ENCODE data around the gene VN1R2.
"Not testable (repeated sequence)": the region's sequence is repeated elsewhere in the genome, so short reads cannot be mapped to it uniquely, and the experiment has no call there.

Gene VN1R2

GRCh38 chr19:53257715-53258342, at the start of gene VN1R2:
Gene VN1R2, plus strand, starts transcription at chr19:53258292. Its CDS starts 84 bp downstream, at chr19:53258376.
- DNase-seq (ENCODE audit: insufficient read length, low spot score); FAIRE-seq: not testable (repeated sequence)

GRCh38 chr19:53211554-53211953, 46.5 kb upstream of the VN1R2 start:
- not testable (repeated sequence) for DNase-seq (ENCODE audit: insufficient read length, low spot score); FAIRE-seq

GRCh38 chr19:53212703-53213320, 45.3 kb upstream of the VN1R2 start:
- no peak for DNase-seq (ENCODE audit: insufficient read length, low spot score)

GRCh38 chr19:53222716-53223115, 35.4 kb upstream of the VN1R2 start:
- not testable (repeated sequence) for FAIRE-seq; DNase-seq (ENCODE audit: insufficient read length, low spot score)

More at GRCh38 chr19:53212703-53213320, 45.3 kb upstream of the VN1R2 start:
- FAIRE-seq, result no peak

DNA sequence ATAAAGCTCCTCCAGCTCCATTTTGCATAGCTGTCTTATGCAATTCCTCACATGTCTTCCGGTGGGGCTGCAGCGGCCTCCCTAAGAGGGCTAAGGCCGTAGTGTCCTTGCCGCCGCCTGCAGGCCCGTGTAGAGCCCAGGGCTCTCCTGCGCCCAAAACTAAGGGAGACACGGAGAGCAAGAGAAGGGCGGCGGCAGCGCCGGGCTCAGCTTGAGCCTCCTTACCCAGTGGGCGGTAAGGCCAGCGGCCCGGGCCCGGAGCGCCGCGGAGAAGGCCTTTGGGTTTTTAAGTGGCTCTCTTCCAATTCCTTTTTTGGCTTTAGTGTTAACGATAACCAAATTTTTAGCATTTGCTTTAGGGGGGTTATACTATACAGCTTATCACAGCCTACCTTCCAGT, 33.5 kb upstream of the VN1R2 start:
- FAIRE-seq (no peak), DNase-seq (ENCODE audit: insufficient read length, low spot score) (no peak)

GRCh38 chr19:53237114-53237777, 20.8 kb upstream of the VN1R2 start:
- FAIRE-seq (no peak), DNase-seq (ENCODE audit: insufficient read length, low spot score) (no peak)

- DNase-seq (ENCODE audit: insufficient read length, low spot score) (no peak), FAIRE-seq (no peak)
These were observed 11.6 kb upstream of the VN1R2 start for GRCh38 chr19:53246498-53246897.

DNA sequence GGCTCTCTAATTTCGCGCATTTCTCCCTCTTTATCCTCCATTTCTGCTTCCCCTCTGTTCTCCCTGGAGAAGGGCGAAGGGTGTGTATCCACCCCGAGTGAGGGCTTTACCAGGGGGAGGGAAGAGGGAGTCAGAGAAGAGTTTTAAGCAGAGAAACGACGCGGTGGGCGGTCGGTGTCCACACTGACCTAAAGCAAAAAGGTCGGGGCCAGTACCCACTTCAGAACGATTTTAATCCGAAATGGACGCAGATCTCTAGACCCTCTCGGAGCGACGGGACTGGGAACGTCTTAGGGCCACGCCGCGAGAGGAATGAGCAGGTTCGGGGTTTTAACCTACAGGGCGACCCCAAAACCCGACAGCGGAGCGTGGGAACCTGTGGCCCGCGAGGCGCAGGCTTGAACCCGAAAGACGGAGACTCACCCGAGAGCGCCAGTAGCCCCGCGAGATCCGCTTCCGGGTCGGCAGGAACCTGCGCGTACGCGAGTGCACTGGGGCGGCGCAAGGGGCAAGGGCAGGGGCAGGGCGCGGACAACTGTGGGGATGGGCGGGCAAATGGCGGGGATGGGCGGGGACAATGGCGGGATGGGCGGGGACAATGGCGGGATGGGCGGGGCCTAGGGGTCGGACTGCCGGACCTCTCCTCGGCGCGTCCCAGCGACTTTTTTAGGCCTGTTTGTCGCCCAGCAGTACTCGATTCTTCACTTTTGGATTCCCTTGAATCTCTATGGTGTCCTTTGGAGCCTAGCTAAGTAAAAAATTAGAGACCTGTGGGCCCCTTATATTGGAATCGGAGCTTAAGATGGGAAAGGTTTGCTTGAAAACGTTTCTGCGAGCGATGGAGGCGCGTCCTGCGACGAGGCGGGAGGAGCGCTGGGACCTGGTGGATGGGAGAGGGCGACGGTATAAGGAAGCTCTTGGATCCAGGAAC, 3.4 kb upstream of the VN1R2 start, which contains the start of gene ZNF677:
ZNF677 (minus strand) TSS at position 463 of the 931 bp plus-strand sequence. CDS start 3,323 bp downstream, outside the sequence.
- FAIRE-seq (no peak), DNase-seq (ENCODE audit: insufficient read length, low spot score) (peak; percentile 25)

DNA sequence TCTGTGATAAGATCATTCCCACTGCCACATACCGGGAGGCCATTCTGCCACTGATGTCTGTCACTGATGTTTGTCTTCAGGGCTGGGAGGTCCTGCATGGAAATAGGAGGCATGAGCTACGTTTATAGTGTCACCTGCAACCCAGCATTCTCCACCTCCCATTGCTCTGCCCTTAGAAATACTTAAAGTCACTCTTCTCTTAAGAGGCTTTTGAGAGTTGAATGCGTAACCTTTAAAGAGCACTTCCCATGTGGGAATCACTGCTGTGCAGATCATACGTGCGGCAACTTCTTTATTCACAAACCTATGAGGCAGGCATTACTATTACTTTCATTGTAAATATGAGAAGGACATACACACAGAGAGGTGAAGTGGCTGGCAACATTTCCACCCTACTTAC, 9.5 kb downstream of the VN1R2 start, which contains the start of gene VN1R4:
VN1R4 (minus strand) TSS at position 101 of the 400 bp plus-strand sequence; CDS start at position 43, 58 bp downstream.
- FAIRE-seq, result not testable (repeated sequence)

GRCh38 chr19:53269861-53270260, 11.8 kb downstream of the VN1R2 start:
- DNase-seq (ENCODE audit: insufficient read length, low spot score), result not testable (repeated sequence)

More for the DNA sequence above, 9.5 kb downstream of the VN1R2 start, which contains the start of gene VN1R4:
- DNase-seq (ENCODE audit: insufficient read length, low spot score), result not testable (repeated sequence)

GRCh38 chr19:53272044-53272443, 14.0 kb downstream of the VN1R2 start:
- FAIRE-seq, result no peak
- no peak for DNase-seq (ENCODE audit: insufficient read length, low spot score)

More at GRCh38 chr19:53269861-53270260, 11.8 kb downstream of the VN1R2 start:
- not testable (repeated sequence) for FAIRE-seq

- FAIRE-seq, result no peak
These were observed 17.4 kb downstream of the VN1R2 start for GRCh38 chr19:53275480-53275879.

GRCh38 chr19:53281947-53282346, 23.9 kb downstream of the VN1R2 start:
- not testable (repeated sequence) for FAIRE-seq; DNase-seq (ENCODE audit: insufficient read length, low spot score)

More at GRCh38 chr19:53275480-53275879, 17.4 kb downstream of the VN1R2 start:
- no peak for DNase-seq (ENCODE audit: insufficient read length, low spot score)

DNA sequence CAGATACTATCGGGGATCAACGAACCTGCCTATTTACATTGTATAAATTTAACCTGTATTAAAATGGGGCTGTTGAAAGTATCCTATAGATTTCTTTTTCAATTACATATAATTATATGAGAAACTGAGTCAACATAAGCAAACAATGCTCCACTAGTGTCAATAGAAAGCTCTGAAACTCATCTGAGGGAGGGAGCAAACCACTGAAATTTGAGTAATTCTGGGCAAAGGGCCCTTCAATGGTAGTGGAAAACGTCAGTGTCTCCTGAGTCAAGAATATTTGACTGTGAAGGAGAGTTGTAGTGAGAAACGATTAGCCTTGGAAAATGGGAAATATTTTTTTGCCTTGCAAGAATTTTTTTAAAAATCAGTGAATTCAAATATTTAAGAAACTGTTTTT, 27.0 kb downstream of the VN1R2 start:
- FAIRE-seq, result no peak
- DNase-seq (ENCODE audit: insufficient read length, low spot score), result no peak

- DNase-seq (ENCODE audit: insufficient read length, low spot score), result no peak
- FAIRE-seq, result no peak
These were observed 32.9 kb downstream of the VN1R2 start for GRCh38 chr19:53290758-53291549.

- no peak for DNase-seq (ENCODE audit: insufficient read length, low spot score)
- no peak for FAIRE-seq
These were observed 36.8 kb downstream of the VN1R2 start for GRCh38 chr19:53294786-53295441.

GRCh38 chr19:53301341-53301740, 43.2 kb downstream of the VN1R2 start:
- not testable (repeated sequence) for DNase-seq (ENCODE audit: insufficient read length, low spot score)

DNA sequence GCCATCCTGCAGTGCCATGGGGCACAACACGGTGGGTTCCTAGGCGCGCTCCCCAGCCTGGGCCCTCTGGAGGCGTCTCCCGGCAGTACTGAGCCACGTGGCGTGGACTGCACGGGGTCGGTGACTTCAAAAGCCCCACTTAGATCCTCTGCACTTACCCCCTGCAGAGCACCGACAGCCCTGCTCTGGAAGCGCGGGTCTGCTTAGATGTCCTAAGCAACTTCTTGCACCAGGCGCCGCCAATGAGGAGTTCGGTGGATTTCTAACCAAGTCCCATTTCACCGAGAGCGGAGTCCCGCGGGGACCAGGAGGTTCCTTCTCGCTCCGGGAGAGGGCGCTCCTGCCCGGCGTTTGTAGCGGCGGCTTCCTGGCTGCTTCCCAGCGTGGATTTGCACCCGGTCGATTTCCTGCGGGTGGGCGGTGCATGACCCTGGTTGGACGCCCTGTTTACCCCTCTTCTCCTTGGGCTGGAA, 50.3 kb downstream of the VN1R2 start:
- FAIRE-seq, result no peak
- no peak for DNase-seq (ENCODE audit: insufficient read length, low spot score)

More at GRCh38 chr19:53301341-53301740, 43.2 kb downstream of the VN1R2 start:
- FAIRE-seq, result peak; percentile 18

Measured in GM19239 (cell line).